Measurements from ENCODE around the gene TCAF1.

The TCAF1 gene, protein sequence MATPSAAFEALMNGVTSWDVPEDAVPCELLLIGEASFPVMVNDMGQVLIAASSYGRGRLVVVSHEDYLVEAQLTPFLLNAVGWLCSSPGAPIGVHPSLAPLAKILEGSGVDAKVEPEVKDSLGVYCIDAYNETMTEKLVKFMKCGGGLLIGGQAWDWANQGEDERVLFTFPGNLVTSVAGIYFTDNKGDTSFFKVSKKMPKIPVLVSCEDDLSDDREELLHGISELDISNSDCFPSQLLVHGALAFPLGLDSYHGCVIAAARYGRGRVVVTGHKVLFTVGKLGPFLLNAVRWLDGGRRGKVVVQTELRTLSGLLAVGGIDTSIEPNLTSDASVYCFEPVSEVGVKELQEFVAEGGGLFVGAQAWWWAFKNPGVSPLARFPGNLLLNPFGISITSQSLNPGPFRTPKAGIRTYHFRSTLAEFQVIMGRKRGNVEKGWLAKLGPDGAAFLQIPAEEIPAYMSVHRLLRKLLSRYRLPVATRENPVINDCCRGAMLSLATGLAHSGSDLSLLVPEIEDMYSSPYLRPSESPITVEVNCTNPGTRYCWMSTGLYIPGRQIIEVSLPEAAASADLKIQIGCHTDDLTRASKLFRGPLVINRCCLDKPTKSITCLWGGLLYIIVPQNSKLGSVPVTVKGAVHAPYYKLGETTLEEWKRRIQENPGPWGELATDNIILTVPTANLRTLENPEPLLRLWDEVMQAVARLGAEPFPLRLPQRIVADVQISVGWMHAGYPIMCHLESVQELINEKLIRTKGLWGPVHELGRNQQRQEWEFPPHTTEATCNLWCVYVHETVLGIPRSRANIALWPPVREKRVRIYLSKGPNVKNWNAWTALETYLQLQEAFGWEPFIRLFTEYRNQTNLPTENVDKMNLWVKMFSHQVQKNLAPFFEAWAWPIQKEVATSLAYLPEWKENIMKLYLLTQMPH

DNA sequence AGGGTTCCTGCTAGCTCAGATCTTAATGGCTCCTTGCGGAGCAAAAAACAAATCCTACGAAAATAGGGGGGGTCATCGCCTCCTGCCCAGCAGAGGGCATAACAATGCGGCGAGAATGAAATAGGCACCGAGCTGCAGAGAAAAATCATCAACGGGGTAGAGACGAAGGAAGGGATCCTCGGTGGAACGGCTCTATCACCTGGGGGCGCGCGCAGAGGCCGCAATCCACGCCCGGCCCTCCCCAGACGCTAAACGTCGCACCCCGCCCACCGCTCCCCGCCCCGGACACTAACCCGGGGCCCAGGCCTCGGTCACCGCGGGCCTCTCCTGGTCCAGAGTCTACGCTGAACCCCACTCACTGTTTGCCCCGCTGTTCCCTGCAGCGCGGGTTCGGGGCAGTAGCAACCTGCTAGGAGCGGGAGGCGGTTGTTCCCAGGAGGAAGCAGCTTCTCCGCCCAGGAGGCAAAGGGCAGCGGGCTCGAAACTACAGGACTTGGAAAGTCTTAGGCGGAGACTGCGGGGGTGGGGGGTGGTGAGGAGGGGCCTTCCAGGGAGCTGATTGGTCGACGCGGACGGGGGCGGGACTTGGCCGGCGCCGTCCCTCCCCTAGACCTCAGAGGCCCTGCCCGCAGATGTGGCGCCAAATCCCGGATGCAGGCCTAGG, at the start of gene TCAF1:
Gene TCAF1, minus strand, starts transcription at position 509 of the 664 bp plus-strand sequence. CDS start 25,568 bp downstream, outside the sequence.
- DNase-seq = peak; percentile 91

GRCh38 chr7:143948733-143949132, 46.8 kb upstream of the TCAF1 start:
- no peak for DNase-seq

DNA sequence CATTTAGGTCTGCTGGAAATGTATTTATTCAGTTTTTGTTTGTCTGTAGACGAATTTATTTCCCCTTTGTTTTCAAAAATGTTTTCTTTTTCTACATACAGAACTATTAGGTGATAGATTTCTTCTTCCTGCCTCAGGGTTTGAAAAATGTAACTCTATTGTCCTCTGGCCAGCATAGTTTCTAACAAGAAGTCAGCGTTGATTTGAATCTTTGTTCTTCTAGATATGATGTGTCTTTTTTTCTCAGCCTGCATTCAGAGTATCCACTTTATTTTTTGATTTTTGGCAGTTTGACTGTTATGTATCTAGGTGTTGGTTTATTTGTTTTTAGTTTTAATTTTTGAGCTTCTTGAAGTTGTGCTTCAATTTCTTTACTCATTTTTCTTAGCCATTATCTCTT, 45.1 kb upstream of the TCAF1 start:
- DNase-seq = no peak

DNA sequence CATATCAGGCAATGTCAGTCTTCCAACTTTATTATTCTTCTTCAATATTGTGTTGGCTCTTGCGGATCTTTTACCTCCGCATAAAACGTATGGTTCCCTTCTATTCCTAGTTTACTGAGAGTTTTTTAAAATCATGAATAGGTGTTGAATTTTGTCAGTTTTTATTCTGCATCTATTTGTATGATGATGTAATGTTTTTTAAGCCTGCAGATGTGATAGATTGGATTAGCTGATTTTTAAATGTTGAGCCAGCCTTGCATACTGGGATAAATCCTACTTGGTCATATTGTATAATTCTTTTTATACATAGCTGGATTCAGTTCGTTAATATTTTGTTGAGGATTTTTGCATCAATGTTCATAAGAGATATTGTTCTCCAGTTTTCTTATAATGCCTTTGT, 43.4 kb upstream of the TCAF1 start:
- DNase-seq = no peak

- no peak for DNase-seq
These were observed 36.6 kb upstream of the TCAF1 start for GRCh38 chr7:143938379-143939243.

- no peak for DNase-seq
These were observed 34.4 kb upstream of the TCAF1 start for GRCh38 chr7:143936087-143937009.

GRCh38 chr7:143934526-143935325, 32.8 kb upstream of the TCAF1 start, which contains the start of gene OR2F2:
Gene OR2F2, plus strand, starts transcription at chr7:143935233. Its CDS starts 0 bp downstream, at chr7:143935233.
- DNase-seq = no peak

DNA sequence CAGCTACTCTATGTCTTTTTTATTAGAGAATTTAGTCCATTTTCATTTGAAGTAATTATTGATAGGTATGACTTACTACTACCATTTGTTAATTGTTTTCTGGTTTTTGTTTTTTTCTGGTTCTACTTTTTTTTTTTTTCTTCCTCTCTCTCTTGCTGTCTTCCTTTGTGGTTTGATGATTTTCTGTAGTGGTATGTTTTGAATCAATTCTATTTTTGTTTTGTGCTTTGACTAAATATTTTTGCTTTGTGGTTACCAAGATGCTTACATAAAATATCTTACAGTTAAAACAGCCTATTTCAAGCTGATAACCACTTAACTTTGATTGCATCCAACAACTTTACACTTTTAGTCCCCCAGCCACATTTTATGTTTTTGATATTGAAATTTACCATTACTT, 29.8 kb upstream of the TCAF1 start:
- no peak for DNase-seq

DNA sequence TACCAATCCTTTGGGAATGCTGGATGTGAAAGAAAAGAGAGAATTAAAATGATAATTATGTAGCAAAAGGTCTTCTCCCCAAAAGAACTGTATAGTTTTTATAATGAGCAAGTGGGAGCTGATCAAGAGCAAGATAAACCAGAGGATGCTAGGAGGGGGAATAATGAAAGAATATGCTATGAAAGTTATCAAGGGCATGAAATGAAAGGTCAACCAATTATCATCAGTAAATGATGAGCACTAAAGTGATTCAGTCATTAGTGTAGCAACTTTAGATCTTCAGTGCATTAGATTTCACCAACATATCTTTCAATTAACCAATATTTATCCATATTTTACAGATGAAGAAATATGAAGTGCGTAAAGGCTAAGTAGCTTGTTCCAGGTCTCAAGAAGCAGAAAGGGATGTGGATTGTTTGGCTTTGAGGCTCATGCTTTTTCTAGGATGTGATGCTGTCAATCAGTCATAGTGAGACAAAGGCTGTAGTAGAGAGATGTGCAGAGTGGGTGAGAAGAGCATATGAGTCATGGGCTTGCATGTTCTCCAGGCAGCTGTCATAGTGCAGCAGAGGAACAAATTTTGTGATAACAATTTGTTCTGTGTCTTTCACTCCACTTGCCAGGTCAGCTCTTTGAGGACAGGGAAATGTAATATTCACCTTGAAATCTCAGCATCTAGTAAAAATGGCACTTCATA, 27.4 kb upstream of the TCAF1 start:
- no peak for DNase-seq

DNA sequence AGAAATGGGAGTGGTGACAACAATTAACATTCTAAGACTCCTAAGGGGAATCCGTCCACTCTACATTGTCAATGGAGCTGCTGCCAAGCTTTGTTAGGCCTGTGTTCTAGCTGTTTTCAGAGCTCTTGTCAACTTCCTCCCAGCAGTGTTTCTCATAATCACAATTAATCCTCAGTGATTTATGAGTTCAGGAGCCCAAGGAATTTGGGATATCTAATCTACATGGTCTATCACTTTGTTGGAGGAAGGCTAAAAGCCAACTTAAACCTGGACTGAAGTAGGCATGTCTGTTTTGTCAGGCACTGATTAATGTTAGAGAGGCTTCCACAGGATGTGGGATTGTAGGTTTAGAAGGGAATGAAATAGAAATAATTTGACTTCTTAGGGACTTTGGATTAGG, 22.9 kb upstream of the TCAF1 start:
- no peak for DNase-seq

DNA sequence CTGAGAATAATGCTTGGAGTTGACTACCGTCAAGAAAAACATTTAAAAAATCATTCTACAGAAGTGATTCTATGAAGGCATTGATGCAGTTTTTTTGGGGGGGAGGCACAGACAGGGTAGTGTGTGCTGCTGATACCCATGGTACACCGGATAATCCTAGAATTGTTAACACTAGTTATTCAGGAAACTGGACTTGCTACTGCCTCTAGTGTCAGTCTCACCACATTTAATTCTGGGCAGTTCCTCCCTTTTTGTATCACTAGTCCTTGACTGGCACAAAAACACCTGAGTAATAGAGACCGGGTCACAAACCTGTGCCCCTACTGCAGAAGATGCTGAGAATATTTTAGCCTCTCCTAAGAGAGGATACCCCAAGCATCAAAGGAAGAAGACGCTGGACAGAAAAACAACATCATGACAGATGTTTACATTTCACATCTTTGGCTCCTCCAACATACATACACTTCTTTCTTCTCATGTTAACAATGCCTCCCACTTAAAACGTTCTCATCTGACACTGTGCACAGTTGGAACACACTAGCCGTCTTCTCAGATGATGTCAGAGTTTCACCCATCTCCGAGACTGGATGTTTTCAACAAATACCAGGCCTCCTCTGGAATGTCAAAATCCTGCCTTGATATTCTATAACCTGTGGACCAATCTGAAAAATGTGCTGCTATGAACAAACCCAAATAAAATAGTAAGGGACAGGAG, 13.1 kb upstream of the TCAF1 start:
- DNase-seq = no peak

- DNase-seq = no peak
These were observed 12.1 kb upstream of the TCAF1 start for GRCh38 chr7:143913945-143914615.

- no peak for DNase-seq
These were observed 8.7 kb upstream of the TCAF1 start for GRCh38 chr7:143910473-143911248.

DNA sequence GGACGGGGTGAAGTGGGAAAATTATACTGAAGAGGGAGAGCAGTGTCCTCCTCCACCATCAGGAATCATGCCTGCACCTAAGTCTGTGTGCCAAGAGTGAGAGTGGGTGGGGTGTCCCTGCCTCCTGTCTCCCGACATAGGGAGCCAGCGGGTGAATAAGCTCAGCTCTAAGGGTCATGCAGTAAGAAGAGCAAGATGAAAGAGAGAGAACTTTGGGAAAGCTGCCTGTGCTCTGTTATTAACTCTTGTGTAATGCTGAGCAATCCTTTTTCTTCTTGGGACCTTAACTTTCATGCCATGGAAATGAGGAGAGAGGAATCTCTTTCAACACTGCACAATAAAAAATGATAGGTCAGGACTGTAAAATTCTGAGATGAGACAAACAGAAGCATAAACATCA, 7.9 kb upstream of the TCAF1 start:
- DNase-seq = no peak

DNA sequence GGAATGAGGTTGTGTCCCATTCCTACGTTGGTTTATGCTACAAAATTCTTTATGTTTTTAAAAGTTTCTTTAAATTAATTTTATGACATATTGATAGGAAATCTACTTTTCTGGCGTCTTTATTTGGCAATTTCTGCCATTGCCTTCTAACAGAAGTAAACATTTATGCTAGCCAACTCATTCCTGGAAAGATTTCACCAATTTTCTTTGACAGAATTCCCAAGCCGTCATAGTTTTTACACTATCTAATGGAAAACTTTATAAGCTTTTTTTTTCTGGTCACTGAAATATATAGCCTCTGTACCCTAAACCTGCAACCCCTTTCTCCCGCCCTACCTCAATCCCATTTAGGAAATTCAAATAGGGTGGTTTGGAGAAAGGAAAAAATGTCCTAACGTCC, 6.1 kb upstream of the TCAF1 start:
- no peak for DNase-seq

DNA sequence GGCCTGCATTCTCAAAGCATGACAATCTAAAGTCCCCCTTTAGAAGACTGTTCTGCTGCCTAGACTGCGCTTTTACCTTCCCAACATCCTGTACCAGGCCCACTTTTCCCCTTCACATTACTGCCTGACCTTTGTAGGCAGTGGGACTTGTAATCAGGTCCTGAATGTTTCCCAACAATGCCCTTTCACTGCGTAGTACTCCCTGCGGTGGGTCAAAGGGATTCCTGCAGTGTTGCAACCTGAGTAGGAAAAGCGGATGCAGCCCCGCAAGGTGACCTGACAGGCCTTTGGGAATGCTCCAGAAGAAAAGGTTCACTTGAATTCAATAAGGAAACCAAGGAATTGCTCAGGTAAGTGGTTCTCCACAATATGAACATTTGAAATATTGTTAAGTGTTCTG, 4.9 kb upstream of the TCAF1 start:
- DNase-seq = no peak

DNA sequence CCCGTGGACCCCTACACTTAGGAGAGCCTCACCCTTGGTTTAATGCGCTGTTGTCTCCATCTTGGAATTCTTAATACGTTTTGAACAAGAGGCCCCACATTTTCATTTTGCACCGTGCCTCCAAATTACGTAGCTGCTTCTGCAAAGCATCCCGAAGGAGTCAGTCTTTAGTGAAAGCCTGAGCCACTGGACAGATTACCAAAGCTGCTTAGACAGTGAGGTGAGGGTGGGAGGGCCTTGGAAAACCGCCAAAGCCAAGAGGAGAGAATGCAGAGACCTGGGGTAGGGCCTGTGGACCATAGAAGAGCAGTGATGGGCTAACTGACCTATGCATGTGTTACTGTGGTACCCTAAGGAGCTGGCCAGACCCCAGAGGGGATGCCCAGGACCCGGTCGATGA, 4.2 kb upstream of the TCAF1 start:
- DNase-seq = no peak

GRCh38 chr7:143905509-143905908, 3.5 kb upstream of the TCAF1 start:
- DNase-seq = no peak
